Heart left ventricle (tissue), 16 donors: ENCODE results near the gene SLC28A3. TPM values are rescaled to one million over a fixed set of nuclear protein-coding genes. Genes with fewer than 3 reads are reported as not detected.

Experiments used
- ATAC-seq, 4 donors: fragments of 200-7000 bp; cut with Tn5 transposase; one replicate each; pipeline ENCODE4 v1.9.1; 2020 to 2022; ENCODE audit warnings: moderate library complexity in 4 of 4, mild to moderate bottlenecking in 3 of 4, moderate number of reproducible peaks in 1 of 4
- DNase-seq, 5 donors: peaks; one replicate each; pipeline ENCODE4 v3.0.0-alpha.2; 2020
- H3K27ac ChIP-seq, 12 donors: fragments of 200-600 bp; sonication (generic) in 4 of 12; one replicate each; pipeline versions ENCODE4 v1.5.0 to v1.8.0; 2016 to 2022; ENCODE audit warnings: mild to moderate bottlenecking in 2 of 12
- H3K27me3 ChIP-seq, 9 donors: fragments of 200-600 bp; sonication (generic) in 2 of 9; one replicate each; pipeline versions ENCODE4 v1.5.1 to v1.8.0; 2016 to 2022; ENCODE audit warnings: mild to moderate bottlenecking in 3 of 9
- H3K36me3 ChIP-seq, 9 donors: fragments of 200-600 bp; sonication (generic) in 2 of 9; one replicate each; pipeline versions ENCODE4 v1.5.0 to v1.8.0; 2018 to 2022; ENCODE audit warnings: mild to moderate bottlenecking in 2 of 9
- H3K4me1 ChIP-seq, 12 donors: fragments of 200-600 bp; sonication (generic) in 4 of 12; one replicate each; pipeline versions ENCODE4 v1.5.0 to v1.8.0; 2016 to 2022; ENCODE audit warnings: mild to moderate bottlenecking in 3 of 12
- H3K4me3 ChIP-seq, 12 donors: fragments of 200-600 bp; sonication (generic) in 4 of 12; one replicate each; pipeline versions ENCODE4 v1.5.0 to v1.8.0; 2017 to 2022; ENCODE audit warnings: mild to moderate bottlenecking in 9 of 12, moderate library complexity in 4 of 12
- H3K9me3 ChIP-seq, 12 donors: fragments of 200-600 bp; sonication (generic) in 4 of 12; one replicate each; pipeline versions ENCODE4 v1.5.0 to v1.8.0; 2016 to 2022; ENCODE audit warnings: mild to moderate bottlenecking in 1 of 12
- CTCF ChIP-seq, 12 donors: fragments of 200-600 bp; sonication (generic) in 4 of 12; IDR thresholded peaks; one replicate each; pipeline versions ENCODE4 v1.5.0 to v1.8.0; 2018 to 2022; ENCODE audit warnings: antibody characterized with exemption in 12 of 12, mild to moderate bottlenecking in 5 of 12
- POLR2A ChIP-seq, 2 donors: fragments of 450-650 bp; IDR thresholded peaks; one replicate each; pipeline ENCODE4 v1.6.1; 2017; ENCODE audit warnings: antibody characterized with exemption in 2 of 2, mild to moderate bottlenecking in 2 of 2, moderate library complexity in 2 of 2
- WGBS, 4 donors: extraction: QIAGEN DNeasy Blood & Tissue Kit in 2 of 4; methylation state at CpG; one replicate each; pipeline versions ENCODE4 v1.1.5 to v1.1.7; 2013 to 2018; 5-methylcytosine and 5-hydroxymethylcytosine counted together
- intact Hi-C, 10 donors: fragments of 100-400 bp; cut with DNase I; formaldehyde crosslinking; loops; one replicate each; pipeline versions ENCODE4 v1.11.1 to v1.14.2; 2022
- polyA plus RNA-seq, 2 donors: library from polyadenylated mRNA; stranded (reverse); fragments of 200-250 nt; gene quantifications; one replicate each; pipeline ENCODE4 v1.2.3, GENCODE V29; 2013
- total RNA-seq, 9 donors: library from RNA; depleted of rRNA in 2 of 9; stranded (reverse); fragments of >200 nt in 2 of 9; fragmentation: NEBNext Ultra II Directional in 3 of 9; extraction: Animal tissue kit (Norgen Biotek cat#: 25700) in 3 of 9; gene quantifications; one replicate each; pipeline versions ENCODE4 v1.1.0 to v1.2.4, GENCODE V29; 2016 to 2023
- donor health status: ischemic (EF 13 %, LVEDD 7.1; RV severe dilation, severe dysfunction).
- donor health status: healthy with polysubstance abuse.
- donor health status: DM: no; HTN: yes; CAD: no.
- donor health status: DM: no; HTN: no; CAD: no.
- donor health status: ischemic (EF 25% LVEDD 6.9; RV normal size, moderate dysfunction).
- donor health status: ischemic (EF 25% LVEDD 5.7; RV mildly dilated, moderate dysfunction).
- donor health status: healthy.
- donor health status: DM: yes; HTN: yes; CAD: no.
- donor health status: ischemic (EF 35%, LVEDD 5.7; RV mildly dilated, moderate dysfunction).
- donor health status: nonischemic (EF 11% LVEDD 7.7; RV severe dilation, severe dysfunction).
- donor health status: DM: yes; HTN: yes; CAD: no.
- donor health status: PGD.
- donor health status: ischemic (EF 29% LVEDD 5.4; RV normal size, mild dysfunction).
- donor health status: nonischemic (EF 23%, LVEDD 6.1; RV moderate dilation, normal function).

SLC28A3 gene
- total and polyA plus RNA-seq, 11 donors, result 0.04 to 5.7 (median 0.19) TPM; not detected in 1

- TF ChIP-seq POLR2A (IDR thresholded peaks at IDR 0.05), result no peak
- TF ChIP-seq CTCF (IDR thresholded peaks at IDR 0.05), result no peak
- H3K4me3 ChIP-seq, result no peak overlapping the region
- peaks cover 0 to 14% (median 0%) of the 10 kb centered on the region in 12 donors for H3K4me1 ChIP-seq
- WGBS, 4 donors, result 76 to 92% (median 81%) methylated on average over 1 of the region's 1 CpG
- no peak overlapping the region for H3K27ac ChIP-seq
- intact Hi-C loops, result no loop called here
- H3K27me3 ChIP-seq, result no peaks in the 10 kb centered on the region
- DNase-seq (no peak), ATAC-seq (no peak)
- H3K9me3 ChIP-seq, result no peaks in the 10 kb centered on the region
- H3K36me3 ChIP-seq, result no peaks in the 10 kb centered on the region
Measured at GRCh38 chr9:84304166-84304565, 36.4 kb downstream of the SLC28A3 start.

DNA sequence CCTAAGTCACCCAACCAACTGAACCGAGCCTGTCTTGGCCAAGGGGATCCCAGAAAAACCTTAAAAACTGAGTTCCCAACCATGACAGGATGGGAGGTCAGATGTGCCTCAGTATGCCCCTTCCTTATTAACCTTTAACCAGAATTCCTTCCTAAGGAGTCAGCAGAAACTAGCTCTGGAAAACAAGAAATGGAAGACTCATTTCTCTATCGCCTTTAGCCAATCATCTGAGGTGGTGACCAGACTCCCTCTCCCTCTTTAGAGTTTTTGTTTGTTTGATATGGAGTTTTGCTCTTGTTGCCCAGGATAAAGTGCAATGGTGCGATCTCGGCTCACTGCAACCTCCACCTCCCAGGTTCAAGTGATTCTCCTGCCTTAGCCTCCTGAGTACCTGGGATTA, 37.5 kb downstream of the SLC28A3 start:
- DNase-seq, result no peak
- Histone ChIP-seq H3K27ac (no peak overlapping the region), H3K4me1 (peaks cover 0 to 14% (median 0%) of the 10 kb centered on the region in 12 donors), H3K9me3 (no peaks in the 10 kb centered on the region), H3K4me3 (no peak overlapping the region), H3K36me3 (no peaks in the 10 kb centered on the region), H3K27me3 (no peaks in the 10 kb centered on the region)
- ATAC-seq, result no peak
- TF ChIP-seq POLR2A (IDR thresholded peaks at IDR 0.05) (no peak), CTCF (IDR thresholded peaks at IDR 0.05) (no peak)
- intact Hi-C loops, result no loop called here
- WGBS, 4 donors, result 94 to 98% (median 97%) methylated on average over 4 of the region's 4 CpGs

- ATAC-seq (peak in 1 of 4 donors; percentile 26), DNase-seq (no peak)
- intact Hi-C loops, result no loop called here
- Histone ChIP-seq H3K27me3 (no peaks in the 10 kb centered on the region), H3K9me3 (no peaks in the 10 kb centered on the region), H3K4me3 (no peak overlapping the region), H3K36me3 (no peaks in the 10 kb centered on the region), H3K27ac (peak overlapping the region in 1 of 12 donors; percentile 21), H3K4me1 (peaks cover 0 to 20% (median 0%) of the 10 kb centered on the region in 12 donors)
- 15 to 41% (median 21%) methylated on average over 3 of the region's 3 CpGs for WGBS, 4 donors
- TF ChIP-seq CTCF (IDR thresholded peaks at IDR 0.05), result no peak
- TF ChIP-seq POLR2A (IDR thresholded peaks at IDR 0.05), result no peak
Measured at GRCh38 chr9:84301851-84302250, 38.7 kb downstream of the SLC28A3 start.

- Histone ChIP-seq H3K9me3 (no peaks in the 10 kb centered on the region), H3K4me3 (no peak overlapping the region), H3K36me3 (no peaks in the 10 kb centered on the region), H3K4me1 (peaks cover 0 to 34% (median 0%) of the 10 kb centered on the region in 12 donors), H3K27me3 (no peaks in the 10 kb centered on the region), H3K27ac (no peak overlapping the region)
- intact Hi-C loops, result no loop called here
- DNase-seq, result no peak
- ATAC-seq, result no peak
- TF ChIP-seq CTCF (IDR thresholded peaks at IDR 0.05) (no peak), POLR2A (IDR thresholded peaks at IDR 0.05) (no peak)
- 76 to 86% (median 83%) methylated on average over 5 of the region's 5 CpGs for WGBS, 4 donors
Measured at GRCh38 chr9:84300271-84300670, 40.3 kb downstream of the SLC28A3 start.
